Testis (tissue), 3 donors: ENCODE measurements around the gene PTPRD. TPM values are rescaled to one million over a fixed set of nuclear protein-coding genes. Genes with fewer than 3 reads are reported as not detected.

Experiments used
- DNase-seq: peaks from one replicate; pipeline ENCODE4 v3.0.0-alpha.2; 2019
- H3K27ac ChIP-seq, 2 donors: fragments of 200-600 bp; sonication (generic); one replicate each; pipeline ENCODE4 v1.5.1; 2019
- H3K27me3 ChIP-seq: fragments of 200-600 bp; sonication (generic); one replicate; pipeline ENCODE4 v1.5.1; 2019
- H3K36me3 ChIP-seq: fragments of 200-600 bp; sonication (generic); one replicate; pipeline ENCODE4 v1.5.1; 2017; ENCODE audit warnings: low read depth; ENCODE audit errors: missing control alignments
- H3K4me1 ChIP-seq: fragments of 200-600 bp; sonication (generic); one replicate; pipeline ENCODE4 v1.5.1; 2019
- H3K4me3 ChIP-seq, 2 donors: fragments of 200-600 bp; sonication (generic); one replicate each; pipeline ENCODE4 v1.5.1; 2017 to 2019
- H3K9me3 ChIP-seq: fragments of 200-600 bp; sonication (generic); one replicate; pipeline ENCODE4 v1.5.1; 2017
- POLR2A ChIP-seq: fragments of 450-650 bp; IDR thresholded peaks from one replicate; pipeline ENCODE4 v1.6.1; 2017; ENCODE audit warnings: antibody characterized with exemption, mild to moderate bottlenecking, moderate library complexity
- WGBS, 2 donors: methylation state at CpG; one replicate each; pipeline ENCODE4 v1.1.5; 2018; 5-methylcytosine and 5-hydroxymethylcytosine counted together
- intact Hi-C: fragments of 100-400 bp; cut with DNase I; formaldehyde crosslinking; loops from one replicate; pipeline ENCODE4 v1.15.1; 2023; ENCODE audit warnings: low total_unique reads
- polyA plus RNA-seq: library from polyadenylated mRNA; stranded (reverse); fragments of 350-450 nt; fragmentation: Illumina TruSeq; extraction: RNeasy Lipid Tissue Mini Kit (QIAGEN cat#74804); gene quantifications from one replicate; pipeline ENCODE4 v1.2.3, GENCODE V29; 2014; ENCODE audit warnings: low read depth, low replicate concordance; ENCODE audit not compliant: insufficient read depth
- total RNA-seq, 2 donors: library from RNA; depleted of rRNA; stranded (reverse); fragments of >200 nt; gene quantifications; one replicate each; pipeline ENCODE4 v1.2.3, GENCODE V29; 2016
- TF ChIP-seq, protein P1 (sequence below), 3 experiments: fragments of 450-650 bp in 2 of 3; fragments of 200-600 bp in 1 of 3; sonication (generic) in 1 of 3; IDR thresholded peaks; one replicate each; pipeline ENCODE4 v1.5.1; 2016 to 2019; ENCODE audit warnings: antibody characterized with exemption in 3 of 3, mild to moderate bottlenecking in 2 of 3, moderate library complexity in 1 of 3

Gene PTPRD
- total and polyA plus RNA-seq, 3 donors from 2014 or later: 15.4 to 33.6 (median 32.5) TPM

DNA sequence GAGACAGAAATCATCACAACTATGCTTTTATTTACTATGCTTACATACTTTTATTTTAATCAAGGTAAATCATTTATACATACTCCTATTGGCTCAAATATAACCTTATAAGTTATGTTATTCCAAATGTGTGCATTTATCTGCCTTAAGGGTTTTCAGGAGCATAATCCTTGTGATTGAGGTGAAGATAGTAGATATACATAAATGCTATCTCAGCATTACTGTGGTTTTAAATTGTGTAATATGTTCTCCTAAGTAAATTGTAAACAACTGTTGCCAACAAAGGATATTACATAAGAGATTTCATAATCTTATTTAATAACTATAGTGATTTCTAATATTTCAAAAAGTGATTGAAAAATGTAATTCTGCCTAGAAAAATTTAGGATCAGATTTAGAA, 1438.4 kb downstream of the PTPRD start:
- Histone ChIP-seq H3K9me3 (no peaks in the 10 kb centered on the region), H3K27ac (no peak overlapping the region), H3K4me1 (no peaks in the 10 kb centered on the region), H3K36me3 (no peaks in the 10 kb centered on the region), H3K27me3 (no peaks in the 10 kb centered on the region), H3K4me3 (no peak overlapping the region)
- intact Hi-C loops: no loop called here
- DNase-seq: no peak
- TF ChIP-seq, protein P1, sequence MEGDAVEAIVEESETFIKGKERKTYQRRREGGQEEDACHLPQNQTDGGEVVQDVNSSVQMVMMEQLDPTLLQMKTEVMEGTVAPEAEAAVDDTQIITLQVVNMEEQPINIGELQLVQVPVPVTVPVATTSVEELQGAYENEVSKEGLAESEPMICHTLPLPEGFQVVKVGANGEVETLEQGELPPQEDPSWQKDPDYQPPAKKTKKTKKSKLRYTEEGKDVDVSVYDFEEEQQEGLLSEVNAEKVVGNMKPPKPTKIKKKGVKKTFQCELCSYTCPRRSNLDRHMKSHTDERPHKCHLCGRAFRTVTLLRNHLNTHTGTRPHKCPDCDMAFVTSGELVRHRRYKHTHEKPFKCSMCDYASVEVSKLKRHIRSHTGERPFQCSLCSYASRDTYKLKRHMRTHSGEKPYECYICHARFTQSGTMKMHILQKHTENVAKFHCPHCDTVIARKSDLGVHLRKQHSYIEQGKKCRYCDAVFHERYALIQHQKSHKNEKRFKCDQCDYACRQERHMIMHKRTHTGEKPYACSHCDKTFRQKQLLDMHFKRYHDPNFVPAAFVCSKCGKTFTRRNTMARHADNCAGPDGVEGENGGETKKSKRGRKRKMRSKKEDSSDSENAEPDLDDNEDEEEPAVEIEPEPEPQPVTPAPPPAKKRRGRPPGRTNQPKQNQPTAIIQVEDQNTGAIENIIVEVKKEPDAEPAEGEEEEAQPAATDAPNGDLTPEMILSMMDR (IDR thresholded peaks at IDR 0.05): no peak
- TF ChIP-seq POLR2A: no peak

- WGBS, 2 donors: 79 to 90% methylated on average over 1 of the region's 1 CpG
- TF ChIP-seq, protein P1 (IDR thresholded peaks at IDR 0.05): no peak
- TF ChIP-seq POLR2A: no peak
- no peaks in the 10 kb centered on the region for H3K4me1 ChIP-seq
- no peaks in the 10 kb centered on the region for H3K27me3 ChIP-seq
- no peak overlapping the region for H3K27ac ChIP-seq
- intact Hi-C loops: no loop called here
- no peak for DNase-seq
- no peaks in the 10 kb centered on the region for H3K9me3 ChIP-seq
- H3K36me3 ChIP-seq: no peaks in the 10 kb centered on the region
- no peak overlapping the region for H3K4me3 ChIP-seq
These were observed 1439.5 kb downstream of the PTPRD start for GRCh38 chr9:9173264-9173663.

GRCh38 chr9:9170439-9171134, 1442.2 kb downstream of the PTPRD start:
- Histone ChIP-seq H3K4me3 (no peak overlapping the region), H3K36me3 (no peaks in the 10 kb centered on the region), H3K27me3 (no peaks in the 10 kb centered on the region), H3K9me3 (no peaks in the 10 kb centered on the region), H3K27ac (no peak overlapping the region), H3K4me1 (no peaks in the 10 kb centered on the region)
- 49 to 51% methylated on average over 4 of the region's 4 CpGs for WGBS, 2 donors
- no peak for TF ChIP-seq POLR2A
- TF ChIP-seq, protein P1 (IDR thresholded peaks at IDR 0.05): no peak
- DNase-seq: no peak
- intact Hi-C loops: no loop called here

- H3K9me3 ChIP-seq: no peaks in the 10 kb centered on the region
- intact Hi-C loops: no loop called here
These were observed 1470.8 kb downstream of the PTPRD start for GRCh38 chr9:9142001-9142400.

More at GRCh38 chr9:9142001-9142400, 1470.8 kb downstream of the PTPRD start:
- Histone ChIP-seq H3K4me3 (no peak overlapping the region), H3K27ac (no peak overlapping the region), H3K27me3 (no peaks in the 10 kb centered on the region), H3K4me1 (no peaks in the 10 kb centered on the region), H3K36me3 (no peaks in the 10 kb centered on the region)
- DNase-seq: no peak
- TF ChIP-seq, protein P1 (IDR thresholded peaks at IDR 0.05): no peak
- TF ChIP-seq POLR2A: no peak
- 79 to 94% methylated on average over 3 of the region's 3 CpGs for WGBS, 2 donors
